Measurements from ENCODE around the gene NOP53. TPM values are rescaled to one million over a fixed set of nuclear protein-coding genes. Genes with fewer than 3 reads are reported as not detected.

NOP53 gene
- total and polyA plus RNA-seq, 9 of the 15 experiments (the other 6 are each of a cell fraction or from before 2014, with no cell fraction given), result 6.5 to 274 (median 145) TPM

GRCh38 chr19:47745010-47745901 lies at the start of gene NOP53 (continued):
- TF ChIP-seq KLF10 (CRISPR knock-in tag; IDR thresholded peaks at IDR 0.05) (no peak), SMARCB1 (IDR thresholded peaks at IDR 0.05; ENCODE audit: insufficient read length, low read depth) (no peak), ZNF384 (IDR thresholded peaks at IDR 0.05; ENCODE audit: low read depth, low read length) (no peak), TCFL5 (CRISPR knock-in tag; conservative IDR thresholded peaks at IDR 0.05) (no peak; the same call in 1 of the 2 replicates), CREB1 (IDR thresholded peaks at IDR 0.05) (peak; percentile 83), CREB1 (CRISPR knock-in tag; IDR thresholded peaks at IDR 0.05) (peak; percentile 91), NFE2L1 (tag; IDR thresholded peaks at IDR 0.05; ENCODE audit: borderline replicate concordance, low read depth) (no peak), GATAD2B (IDR thresholded peaks at IDR 0.05; ENCODE audit: borderline replicate concordance) (no peak), ZNF140 (CRISPR knock-in tag; IDR thresholded peaks at IDR 0.05) (no peak), NONO (IDR thresholded peaks at IDR 0.05; ENCODE audit: low read depth in 2 of 2, low read length in 1 of 2) (peak in 1 of 2 experiments; percentile 61; a peak in 1 of 4 replicates), ZNF668 (CRISPR knock-in tag; IDR thresholded peaks at IDR 0.05) (no peak), ZNF518B (CRISPR knock-in tag; IDR thresholded peaks at IDR 0.05) (no peak), ZBTB17 (CRISPR knock-in tag; IDR thresholded peaks at IDR 0.05) (peak; percentile 50; the same call in 1 of the 2 replicates), ZNF316 (IDR thresholded peaks at IDR 0.05) (no peak), MCM5 (IDR thresholded peaks at IDR 0.05; ENCODE audit: low read depth) (no peak), SRF (CRISPR knock-in tag; IDR thresholded peaks at IDR 0.05) (peak in 1 of 2 experiments; percentile 37; a peak in 1 of 4 replicates), STAT5B (CRISPR knock-in tag; IDR thresholded peaks at IDR 0.05) (no peak), HDAC2 (IDR thresholded peaks at IDR 0.05) (peak; percentile 85), CREM (IDR thresholded peaks at IDR 0.05; ENCODE audit: low read depth) (peak; percentile 97), PTBP1 (IDR thresholded peaks at IDR 0.05; ENCODE audit: low read depth, low read length) (no peak), BCL6 (CRISPR knock-in tag; IDR thresholded peaks at IDR 0.05) (no peak), SAFB (IDR thresholded peaks at IDR 0.05; ENCODE audit: borderline replicate concordance, low read depth, low read length) (no peak), POLR3G (IDR thresholded peaks at IDR 0.05; ENCODE audit: extremely low read depth, insufficient read length, insufficient replicate concordance) (no peak), FUS (optimal IDR thresholded peaks at IDR 0.05; ENCODE audit: low read depth, low read length) (no peak), ILK (tag; IDR thresholded peaks at IDR 0.05; ENCODE audit: borderline replicate concordance, low read depth) (no peak), DLX4 (CRISPR knock-in tag; IDR thresholded peaks at IDR 0.05) (no peak), ZNF707 (CRISPR knock-in tag; conservative IDR thresholded peaks at IDR 0.05) (no peak), FOXJ2 (tag; IDR thresholded peaks at IDR 0.05) (peak; percentile 55; the same call in 1 of the 2 replicates)
